ENCODE measurements around the gene UBASH3A.
A peak's percentile ranks its signal among the peaks of the same experiment; 100 is the strongest.

UBASH3A gene

DNA sequence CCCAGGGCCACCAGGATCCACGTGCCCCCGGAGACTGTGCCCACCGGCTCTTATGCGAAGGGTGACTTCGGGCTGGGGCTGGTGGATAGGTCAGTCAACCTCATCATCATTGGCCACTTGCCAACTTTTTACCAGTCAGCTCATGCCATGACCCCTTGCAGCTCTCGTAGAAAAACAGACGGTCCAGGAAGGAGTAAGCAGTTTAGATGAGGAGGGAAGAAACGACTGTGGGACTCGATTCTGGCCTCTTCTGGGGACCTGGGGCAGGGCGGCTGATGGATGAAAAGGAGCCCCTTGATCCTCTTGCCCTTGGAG is 41.0 kb downstream of the UBASH3A start:
- Histone ChIP-seq H3K36me3 (replicated peaks in 1 of 2; ENCODE audit: control insufficient read depth in 2 of 2, insufficient read depth in 2 of 2, low read length in 2 of 2) (no peaks in the 10 kb centered on the region), H2BK120ac (ENCODE audit: low read depth, low read length) (no peak overlapping the region), H3K27me3 (ENCODE audit: control insufficient read depth in 3 of 3, insufficient read depth in 3 of 3, low read depth in 1 of 3, low read length in 3 of 3) (no peaks in the 10 kb centered on the region), H3K4me1 (ENCODE audit: control insufficient read depth in 2 of 2, insufficient read depth in 1 of 2, low read depth in 1 of 2, low read length in 2 of 2) (peaks cover 0 to under 1% of the 10 kb centered on the region in 2 donors), H3K9me3 (replicated peaks in 1 of 2; ENCODE audit: control insufficient read depth in 2 of 2, insufficient read depth in 1 of 2, low read depth in 1 of 2, low read length in 2 of 2) (peaks cover 0 to 2% of the 10 kb centered on the region in 2 donors), H2AFZ (ENCODE audit: low read length) (no peak overlapping the region), H3K4me3 (ENCODE audit: low read length in 2 of 2) (no peak overlapping the region), H3K9ac (ENCODE audit: low read depth, low read length, poor library complexity) (no peak overlapping the region), H3K18ac (ENCODE audit: low read length) (no peak overlapping the region), H3K23ac (ENCODE audit: low read depth, low read length, poor library complexity) (no peak overlapping the region), H2BK5ac (ENCODE audit: low read length) (peak overlapping the region; percentile 77), H3K27ac (replicated peaks; ENCODE audit: low read length) (no peak overlapping the region), H2BK15ac (ENCODE audit: low read length) (no peak overlapping the region), H4K91ac (ENCODE audit: low read depth, low read length, poor library complexity) (no peak overlapping the region), H2BK12ac (ENCODE audit: low read length) (no peak overlapping the region), H2AK5ac (ENCODE audit: low read depth, low read length) (peak overlapping the region; percentile 20), H3K14ac (ENCODE audit: low read length) (no peak overlapping the region), H3K4ac (ENCODE audit: low read length) (no peak overlapping the region), H4K8ac (ENCODE audit: low read depth, low read length) (no peak overlapping the region), H3K4me2 (ENCODE audit: insufficient read depth, low read length, poor library complexity, severe bottlenecking) (no peak overlapping the region), H3K79me1 (ENCODE audit: low read depth, low read length) (no peaks in the 10 kb centered on the region)
- WGBS, 2 donors (ENCODE audit: extremely low coverage in 2 of 2, insufficient read length in 2 of 2, insufficient replicate concordance in 1 of 2), result no CpG with 5 or more reads among the region's 10 CpGs
- no peak for DNase-seq (ENCODE audit: low spot score)

DNA sequence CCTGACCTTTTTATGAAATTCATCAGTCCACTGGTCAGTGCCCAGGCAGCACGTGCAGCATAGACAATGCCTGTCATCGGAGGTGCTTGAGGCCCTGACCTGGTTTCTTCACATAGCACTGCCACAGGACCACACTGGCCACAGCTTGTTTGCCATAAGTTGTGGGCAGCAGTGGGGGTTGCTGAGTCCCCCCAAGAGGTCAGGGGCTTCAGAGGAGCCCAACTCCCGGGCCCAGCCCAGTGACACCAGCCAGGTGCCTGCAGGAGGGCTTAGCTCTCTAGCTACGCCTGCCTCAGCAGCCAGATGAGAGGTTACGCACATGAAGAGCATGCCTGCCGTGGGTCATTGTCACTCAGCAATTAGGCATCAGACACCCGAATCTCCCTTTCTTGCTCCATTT is 41.6 kb downstream of the UBASH3A start:
- no CpG with 5 or more reads among the region's 7 CpGs for WGBS, 2 donors (ENCODE audit: extremely low coverage in 2 of 2, insufficient read length in 2 of 2, insufficient replicate concordance in 1 of 2)
- no peak overlapping the region for H3K4me3 ChIP-seq (ENCODE audit: low read length in 2 of 2)
- H2AK5ac ChIP-seq (ENCODE audit: low read depth, low read length), result peak overlapping the region; percentile 20
- no peak overlapping the region for H2BK12ac ChIP-seq (ENCODE audit: low read length)
- H3K9me3 ChIP-seq (replicated peaks in 1 of 2; ENCODE audit: control insufficient read depth in 2 of 2, insufficient read depth in 1 of 2, low read depth in 1 of 2, low read length in 2 of 2), result peaks cover 0 to 2% of the 10 kb centered on the region in 2 donors
- no peaks in the 10 kb centered on the region for H3K79me1 ChIP-seq (ENCODE audit: low read depth, low read length)
- peak overlapping the region; percentile 46 for H4K91ac ChIP-seq (ENCODE audit: low read depth, low read length, poor library complexity)
- H4K8ac ChIP-seq (ENCODE audit: low read depth, low read length), result no peak overlapping the region
- no peaks in the 10 kb centered on the region for H3K27me3 ChIP-seq (ENCODE audit: control insufficient read depth in 3 of 3, insufficient read depth in 3 of 3, low read depth in 1 of 3, low read length in 3 of 3)
- H3K18ac ChIP-seq (ENCODE audit: low read length), result peak overlapping the region; percentile 8
- peak overlapping the region; percentile 47 for H3K14ac ChIP-seq (ENCODE audit: low read length)
- H2AFZ ChIP-seq (ENCODE audit: low read length), result no peak overlapping the region
- no peak overlapping the region for H3K4ac ChIP-seq (ENCODE audit: low read length)
- no peak for DNase-seq (ENCODE audit: low spot score)
- H2BK15ac ChIP-seq (ENCODE audit: low read length), result no peak overlapping the region
- no peak overlapping the region for H2BK5ac ChIP-seq (ENCODE audit: low read length)
- peak overlapping the region; percentile 58 for H3K23ac ChIP-seq (ENCODE audit: low read depth, low read length, poor library complexity)
- H3K4me1 ChIP-seq (ENCODE audit: control insufficient read depth in 2 of 2, insufficient read depth in 1 of 2, low read depth in 1 of 2, low read length in 2 of 2), result peaks cover 0 to 1% of the 10 kb centered on the region in 2 donors
- H3K9ac ChIP-seq (ENCODE audit: low read depth, low read length, poor library complexity), result no peak overlapping the region
- H3K4me2 ChIP-seq (ENCODE audit: insufficient read depth, low read length, poor library complexity, severe bottlenecking), result no peak overlapping the region
- H3K36me3 ChIP-seq (replicated peaks in 1 of 2; ENCODE audit: control insufficient read depth in 2 of 2, insufficient read depth in 2 of 2, low read length in 2 of 2), result no peaks in the 10 kb centered on the region
- H3K27ac ChIP-seq (replicated peaks; ENCODE audit: low read length), result no peak overlapping the region
- H2BK120ac ChIP-seq (ENCODE audit: low read depth, low read length), result no peak overlapping the region

DNA sequence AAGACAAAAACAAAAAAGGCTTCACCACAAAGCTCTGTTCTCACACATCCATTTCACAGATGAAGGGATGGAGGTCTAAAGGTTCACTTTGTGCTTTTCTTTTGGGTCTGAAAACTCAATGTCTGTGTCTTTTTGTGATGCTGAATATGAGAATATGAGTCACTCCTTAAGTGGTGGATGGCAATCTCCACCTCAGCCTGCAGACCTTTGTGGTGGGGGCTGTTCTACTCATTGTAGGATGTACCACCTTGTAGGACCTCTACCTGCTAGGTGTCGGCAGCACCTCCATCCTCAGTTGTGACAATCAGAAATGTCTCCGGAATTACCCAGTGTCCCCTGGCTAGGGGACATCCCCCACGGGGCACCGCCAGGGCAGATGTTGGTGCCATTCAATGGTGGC is 42.8 kb downstream of the UBASH3A start:
- Histone ChIP-seq H2AK5ac (ENCODE audit: low read depth, low read length) (no peak overlapping the region), H3K4me3 (ENCODE audit: low read length in 2 of 2) (no peak overlapping the region), H3K36me3 (replicated peaks in 1 of 2; ENCODE audit: control insufficient read depth in 2 of 2, insufficient read depth in 2 of 2, low read length in 2 of 2) (no peaks in the 10 kb centered on the region), H3K27me3 (ENCODE audit: control insufficient read depth in 3 of 3, insufficient read depth in 3 of 3, low read depth in 1 of 3, low read length in 3 of 3) (no peaks in the 10 kb centered on the region), H3K79me1 (ENCODE audit: low read depth, low read length) (no peaks in the 10 kb centered on the region), H3K27ac (replicated peaks; ENCODE audit: low read length) (no peak overlapping the region), H3K4me1 (ENCODE audit: control insufficient read depth in 2 of 2, insufficient read depth in 1 of 2, low read depth in 1 of 2, low read length in 2 of 2) (peaks cover 0 to 1% of the 10 kb centered on the region in 2 donors), H2BK5ac (ENCODE audit: low read length) (no peak overlapping the region), H3K14ac (ENCODE audit: low read length) (no peak overlapping the region), H3K18ac (ENCODE audit: low read length) (no peak overlapping the region), H2BK15ac (ENCODE audit: low read length) (no peak overlapping the region), H3K4me2 (ENCODE audit: insufficient read depth, low read length, poor library complexity, severe bottlenecking) (no peak overlapping the region), H3K9ac (ENCODE audit: low read depth, low read length, poor library complexity) (no peak overlapping the region), H2BK120ac (ENCODE audit: low read depth, low read length) (no peak overlapping the region), H4K8ac (ENCODE audit: low read depth, low read length) (no peak overlapping the region), H3K9me3 (replicated peaks in 1 of 2; ENCODE audit: control insufficient read depth in 2 of 2, insufficient read depth in 1 of 2, low read depth in 1 of 2, low read length in 2 of 2) (peaks cover 0 to 2% of the 10 kb centered on the region in 2 donors), H2AFZ (ENCODE audit: low read length) (no peak overlapping the region), H2BK12ac (ENCODE audit: low read length) (no peak overlapping the region), H3K23ac (ENCODE audit: low read depth, low read length, poor library complexity) (no peak overlapping the region), H4K91ac (ENCODE audit: low read depth, low read length, poor library complexity) (no peak overlapping the region), H3K4ac (ENCODE audit: low read length) (no peak overlapping the region)
- no CpG with 5 or more reads among the region's 4 CpGs for WGBS, 2 donors (ENCODE audit: extremely low coverage in 2 of 2, insufficient read length in 2 of 2, insufficient replicate concordance in 1 of 2)
- DNase-seq (ENCODE audit: low spot score), result no peak

DNA sequence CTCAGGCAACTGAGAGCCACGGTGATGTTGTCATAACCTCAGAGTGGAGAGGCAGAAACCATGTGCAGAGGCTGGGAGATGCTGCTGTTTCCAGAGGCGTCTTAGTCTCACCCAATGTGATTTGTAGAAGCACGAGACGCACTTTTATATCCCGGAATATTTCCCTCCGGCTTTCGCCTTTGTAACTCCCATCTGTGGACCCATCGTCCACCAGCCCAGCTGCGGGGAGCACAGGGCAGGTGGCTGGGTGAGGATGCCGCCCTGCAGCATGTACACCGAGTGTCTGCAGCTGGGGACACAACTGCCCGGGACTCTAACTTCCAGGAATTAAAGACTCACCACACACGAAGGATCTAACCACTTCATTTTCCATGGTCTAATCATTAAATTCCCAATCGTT is 43.5 kb downstream of the UBASH3A start:
- Histone ChIP-seq H4K91ac (ENCODE audit: low read depth, low read length, poor library complexity) (no peak overlapping the region), H3K4ac (ENCODE audit: low read length) (no peak overlapping the region), H3K9ac (ENCODE audit: low read depth, low read length, poor library complexity) (no peak overlapping the region), H3K4me2 (ENCODE audit: insufficient read depth, low read length, poor library complexity, severe bottlenecking) (no peak overlapping the region), H3K27me3 (ENCODE audit: control insufficient read depth in 3 of 3, insufficient read depth in 3 of 3, low read depth in 1 of 3, low read length in 3 of 3) (no peaks in the 10 kb centered on the region), H3K79me1 (ENCODE audit: low read depth, low read length) (no peaks in the 10 kb centered on the region), H2BK5ac (ENCODE audit: low read length) (no peak overlapping the region), H3K9me3 (replicated peaks in 1 of 2; ENCODE audit: control insufficient read depth in 2 of 2, insufficient read depth in 1 of 2, low read depth in 1 of 2, low read length in 2 of 2) (peaks cover 0 to 2% of the 10 kb centered on the region in 2 donors), H2BK120ac (ENCODE audit: low read depth, low read length) (no peak overlapping the region), H3K23ac (ENCODE audit: low read depth, low read length, poor library complexity) (no peak overlapping the region), H2BK12ac (ENCODE audit: low read length) (no peak overlapping the region), H2AFZ (ENCODE audit: low read length) (no peak overlapping the region), H3K27ac (replicated peaks; ENCODE audit: low read length) (no peak overlapping the region), H3K36me3 (replicated peaks in 1 of 2; ENCODE audit: control insufficient read depth in 2 of 2, insufficient read depth in 2 of 2, low read length in 2 of 2) (no peaks in the 10 kb centered on the region), H3K18ac (ENCODE audit: low read length) (no peak overlapping the region), H2AK5ac (ENCODE audit: low read depth, low read length) (no peak overlapping the region), H3K4me1 (ENCODE audit: control insufficient read depth in 2 of 2, insufficient read depth in 1 of 2, low read depth in 1 of 2, low read length in 2 of 2) (peaks cover 0 to 1% of the 10 kb centered on the region in 2 donors), H4K8ac (ENCODE audit: low read depth, low read length) (no peak overlapping the region), H2BK15ac (ENCODE audit: low read length) (no peak overlapping the region), H3K14ac (ENCODE audit: low read length) (no peak overlapping the region), H3K4me3 (ENCODE audit: low read length in 2 of 2) (no peak overlapping the region)
- no peak for DNase-seq (ENCODE audit: low spot score)
- WGBS, 2 donors (ENCODE audit: extremely low coverage in 2 of 2, insufficient read length in 2 of 2, insufficient replicate concordance in 1 of 2), result no CpG with 5 or more reads among the region's 14 CpGs
